ENCODE data around the gene LACTBL1.

- TF ChIP-seq CTCF (IDR thresholded peaks at IDR 0.05) (no peak), POLR2A (IDR thresholded peaks at IDR 0.05) (no peak)
Observed at GRCh38 chr1:23021834-23022233, 49.2 kb upstream of the LACTBL1 start.

Data from testis (tissue), 2 donors.